IMR-90 (cell line): ENCODE data around the gene TERB1. TPM values are rescaled to one million over a fixed set of nuclear protein-coding genes. Genes with fewer than 3 reads are reported as not detected.
"Not testable (repeated sequence)": the region's sequence is repeated elsewhere in the genome, so short reads cannot be mapped to it uniquely, and the experiment has no call there.

Source experiments
- ATAC-seq: fragments of 200-7000 bp; cut with Tn5 transposase; 2 replicates; pipeline ENCODE4 v1.9.1; 2020; ENCODE audit warnings: low read depth, mild to moderate bottlenecking, moderate library complexity
- BruUV-seq: library from RNA; stranded (reverse); fragments of 400-500 nt; replicated peaks from 2 replicates; lab custom pipeline; 2021; lab: Mats Ljungman, UMichigan
- CTCF ChIA-PET: fragments of 300-600 bp; formaldehyde crosslinking; extraction: SDS; loops from one replicate; lab custom pipeline; 2021; ENCODE audit warnings: antibody characterized with exemption; lab: Yijun Ruan, JAX
- POLR2A ChIA-PET: fragments of 300-600 bp; sonication (Branson Sonifier 250); formaldehyde crosslinking; loops from one replicate; lab custom pipeline; 2022; ENCODE audit warnings: antibody characterized with exemption; ENCODE audit not compliant: unreplicated experiment; lab: Charles Lee
- DNase-seq: peaks from one replicate; pipeline ENCODE4 v3.0.0; 2013
- H2AFZ ChIP-seq: replicated peaks from 2 replicates; pipeline ENCODE3; 2013; ENCODE audit warnings: low read length, mild to moderate bottlenecking; ENCODE audit not compliant: poor library complexity
- H2AK5ac ChIP-seq: 2 replicates; pipeline ENCODE4 v1.6.1; 2013; ENCODE audit warnings: low read depth, low read length, inconsistent platforms
- H2AK9ac ChIP-seq: replicated peaks from 2 replicates; pipeline ENCODE3; 2013; ENCODE audit warnings: mild to moderate bottlenecking, low read depth, low read length, moderate library complexity; ENCODE audit not compliant: poor library complexity
- H2BK120ac ChIP-seq: 2 replicates; pipeline ENCODE4 v1.6.1; 2013; ENCODE audit warnings: low read depth, low read length, inconsistent platforms
- H2BK15ac ChIP-seq: 3 replicates; pipeline ENCODE4 v1.6.1; 2013; ENCODE audit warnings: low read depth, low read length, inconsistent platforms
- H2BK20ac ChIP-seq: 2 replicates; pipeline ENCODE4 v1.6.1; 2013; ENCODE audit warnings: low read depth, mild to moderate bottlenecking, inconsistent platforms, low read length, moderate library complexity
- H2BK5ac ChIP-seq: 2 replicates; pipeline ENCODE4 v1.6.1; 2013; ENCODE audit warnings: mild to moderate bottlenecking, low read depth, low read length, inconsistent platforms; ENCODE audit not compliant: poor library complexity, severe bottlenecking
- H3K14ac ChIP-seq: replicated peaks from 2 replicates; pipeline ENCODE4 v1.6.1; 2013; ENCODE audit warnings: low read depth, low read length, inconsistent platforms
- H3K18ac ChIP-seq: 2 replicates; pipeline ENCODE4 v1.6.1; 2013; ENCODE audit warnings: low read depth, low read length, control low read depth
- H3K23ac ChIP-seq: 2 replicates; pipeline ENCODE4 v1.6.1; 2013; ENCODE audit warnings: low read depth, low read length, inconsistent platforms
- H3K27ac ChIP-seq: 2 replicates; pipeline ENCODE4 v1.5.1; 2013; ENCODE audit warnings: mild to moderate bottlenecking, control low read depth, low read length; ENCODE audit not compliant: insufficient read depth
- H3K27me3 ChIP-seq: 2 replicates; pipeline ENCODE4 v1.6.1; 2013; ENCODE audit warnings: low read length; ENCODE audit not compliant: control insufficient read depth, insufficient read depth
- H3K36me3 ChIP-seq: 2 replicates; pipeline ENCODE4 v1.6.1; 2013; ENCODE audit warnings: low read length, mixed read lengths; ENCODE audit not compliant: control insufficient read depth, insufficient read depth
- H3K4ac ChIP-seq: 2 replicates; pipeline ENCODE4 v1.6.1; 2013; ENCODE audit warnings: low read depth, low read length, inconsistent platforms
- H3K4me1 ChIP-seq: 2 replicates; pipeline ENCODE4 v1.6.1; 2013; ENCODE audit warnings: low read length, mixed read lengths; ENCODE audit not compliant: control insufficient read depth, insufficient read depth
- H3K4me2 ChIP-seq: 2 replicates; pipeline ENCODE4 v1.6.1; 2013; ENCODE audit warnings: low read depth, mild to moderate bottlenecking, control low read depth, low read length, moderate library complexity
- H3K4me3 ChIP-seq: 2 replicates; pipeline ENCODE4 v1.5.1; 2013; ENCODE audit warnings: low read depth, mild to moderate bottlenecking, control low read depth, low read length, moderate library complexity; ENCODE audit not compliant: insufficient read depth
- H3K56ac ChIP-seq: 2 replicates; pipeline ENCODE4 v1.6.1; 2013; ENCODE audit warnings: low read length, inconsistent platforms; ENCODE audit not compliant: insufficient read depth; ENCODE audit errors: extremely low read depth
- H3K79me1 ChIP-seq, 2 experiments: 2 replicates each; pipeline ENCODE4 v1.6.1; 2013; ENCODE audit warnings: low read length in 2 of 2, inconsistent platforms in 1 of 2, low read depth in 1 of 2
- H3K9ac ChIP-seq: 2 replicates; pipeline ENCODE4 v1.6.1; 2013; ENCODE audit warnings: low read depth, low read length, control low read depth
- H3K9me1 ChIP-seq: 2 replicates; pipeline ENCODE4 v1.6.1; 2013; ENCODE audit warnings: low read length, inconsistent platforms; ENCODE audit not compliant: insufficient read depth
- H3K9me3 ChIP-seq: 2 replicates; pipeline ENCODE4 v1.6.1; 2013; ENCODE audit warnings: low read length; ENCODE audit not compliant: control insufficient read depth, insufficient read depth
- H4K20me1 ChIP-seq: 2 replicates; pipeline ENCODE4 v1.6.1; 2013; ENCODE audit warnings: low read length, inconsistent platforms; ENCODE audit not compliant: insufficient read depth
- H4K5ac ChIP-seq: 2 replicates; pipeline ENCODE4 v1.6.1; 2013; ENCODE audit warnings: mild to moderate bottlenecking, low read depth, low read length, control low read depth
- H4K8ac ChIP-seq, 2 experiments: 2 replicates each; pipeline ENCODE4 v1.6.1; 2013; ENCODE audit warnings: low read depth in 2 of 2, low read length in 2 of 2, control low read depth in 1 of 2, inconsistent platforms in 1 of 2
- H4K91ac ChIP-seq: 2 replicates; pipeline ENCODE4 v1.6.1; 2013; ENCODE audit warnings: low read depth, low read length, inconsistent platforms; ENCODE audit not compliant: insufficient read depth
- WGBS, 2 experiments: methylation state at CpG; one replicate each; pipeline versions ENCODE4 v1.1.5 to v1.1.7; 2013; ENCODE audit warnings: missing lambda C conversion rate in 2 of 2; ENCODE audit not compliant: insufficient read length in 1 of 2; ENCODE audit errors: extremely low coverage in 2 of 2; 5-methylcytosine and 5-hydroxymethylcytosine counted together
- dilution Hi-C: fragments of 300-500 bp; cut with HindIII; formaldehyde crosslinking; loops from one replicate; pipeline ENCODE4 v1.14.3; 2018; ENCODE audit warnings: low sequenced_read_pairs; ENCODE audit not compliant: unreplicated experiment
- in situ Hi-C: fragments of 300-500 bp; cut with MboI; formaldehyde crosslinking; loops from 3 replicates; pipeline ENCODE4 v1.14.3; 2019; ENCODE audit warnings: low sequenced_read_pairs, inconsistent platforms, mixed read lengths
- intact Hi-C: fragments of 100-400 bp; cut with micrococcal nuclease; formaldehyde crosslinking; loops from 2 replicates; pipeline ENCODE4 v1.10.0; 2022
- polyA plus RNA-seq, 3 experiments: library from polyadenylated mRNA; depleted of rRNA; stranded (reverse); fragments of >200 nt; gene quantifications; 2 replicates each; pipeline ENCODE4 v1.2.3, GENCODE V29; 2012; ENCODE audit warnings: low replicate concordance in 1 of 3
- total RNA-seq: library from RNA; depleted of rRNA; stranded (reverse); fragments of >200 nt; gene quantifications from 2 replicates; pipeline ENCODE4 v1.2.3, GENCODE V29; 2012

The TERB1 gene
- total and polyA plus RNA-seq, 2 of the 4 experiments (the other 2 are of a cell fraction), result not detected

DNA sequence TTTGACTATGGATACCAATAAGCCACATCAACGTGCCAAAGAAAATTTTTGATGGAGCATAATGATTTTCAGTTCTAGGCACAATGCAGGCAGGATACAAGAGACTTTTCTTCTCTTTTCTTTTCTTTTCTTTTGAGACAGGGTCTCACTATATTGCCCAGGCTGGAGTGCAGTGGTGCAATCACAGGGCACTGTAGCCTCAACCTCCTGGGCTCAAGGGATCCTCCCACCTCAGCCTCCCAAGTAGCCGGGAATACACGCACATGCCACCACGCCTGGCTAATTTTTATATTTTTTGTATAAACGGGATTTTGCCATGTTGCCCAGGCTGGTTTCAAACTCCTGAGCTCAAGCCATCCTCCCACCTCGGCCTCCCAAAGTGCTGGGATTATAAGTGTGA is 7.4 kb downstream of the TERB1 start:
- H2AFZ ChIP-seq, BruUV-seq, H4K20me1 ChIP-seq, in situ Hi-C loops, dilution Hi-C loops, H3K4me3 ChIP-seq, ATAC-seq, H3K4me1 ChIP-seq, H3K27ac ChIP-seq, H4K5ac ChIP-seq, POLR2A ChIA-PET, DNase-seq, H3K9ac ChIP-seq, H3K4me2 ChIP-seq, H4K8ac ChIP-seq, H3K79me1 ChIP-seq, H3K18ac ChIP-seq, H4K91ac ChIP-seq, H3K4ac ChIP-seq, H2AK9ac ChIP-seq, H2BK20ac ChIP-seq, H3K23ac ChIP-seq, H3K14ac ChIP-seq, H2BK15ac ChIP-seq, CTCF ChIA-PET, H2AK5ac ChIP-seq, H2BK120ac ChIP-seq, H2BK5ac ChIP-seq, H3K9me3 ChIP-seq, H3K27me3 ChIP-seq, H3K36me3 ChIP-seq, H3K56ac ChIP-seq, H3K9me1 ChIP-seq: not testable (repeated sequence)
- intact Hi-C loops, result loop anchor here (5.0 kb wide), 1 partner anchor 37 kb away; no protein-coding TSS in a partner anchor
- 80% methylated on average over 4 of the region's 6 CpGs; no CpG with 5 or more reads in 1 of the 2 experiments for WGBS, 2 experiments
